Mucosa of stomach (tissue), 1 donor: Measurements from ENCODE around the gene LDLRAD3.

ENCODE experiments used
- H3K27me3 ChIP-seq: one replicate; pipeline ENCODE4 v1.7.0; 2013; ENCODE audit warnings: mild to moderate bottlenecking, low read length; ENCODE audit not compliant: control insufficient read depth, insufficient read depth
- H3K36me3 ChIP-seq: one replicate; pipeline ENCODE4 v1.7.0; 2013; ENCODE audit warnings: low read length; ENCODE audit not compliant: control insufficient read depth, insufficient read depth
- H3K4me1 ChIP-seq: one replicate; pipeline ENCODE4 v1.7.0; 2013; ENCODE audit warnings: mild to moderate bottlenecking, low read length; ENCODE audit not compliant: control insufficient read depth, insufficient read depth
- H3K4me3 ChIP-seq: one replicate; pipeline ENCODE4 v1.7.0; 2013; ENCODE audit warnings: low read length
- H3K9ac ChIP-seq: one replicate; pipeline ENCODE4 v1.7.0; 2013; ENCODE audit warnings: mild to moderate bottlenecking, low read length, moderate library complexity
- H3K9me3 ChIP-seq: one replicate; pipeline ENCODE4 v1.7.0; 2013; ENCODE audit warnings: mild to moderate bottlenecking, low read length, moderate library complexity; ENCODE audit not compliant: control insufficient read depth
- donor health status: Pancreatic carcinoma.

LDLRAD3 gene

GRCh38 chr11:36228689-36229088 lies 284.8 kb downstream of the LDLRAD3 start:
- H3K9me3 ChIP-seq = no peaks in the 10 kb centered on the region
- no peaks in the 10 kb centered on the region for H3K4me1 ChIP-seq
- H3K4me3 ChIP-seq = no peak overlapping the region
- H3K36me3 ChIP-seq = no peaks in the 10 kb centered on the region
- no peaks in the 10 kb centered on the region for H3K27me3 ChIP-seq
- no peak overlapping the region for H3K9ac ChIP-seq

GRCh38 chr11:36229091-36229705 lies 285.3 kb downstream of the LDLRAD3 start:
- Histone ChIP-seq H3K27me3 (no peaks in the 10 kb centered on the region), H3K36me3 (no peaks in the 10 kb centered on the region), H3K4me1 (no peaks in the 10 kb centered on the region), H3K9ac (no peak overlapping the region), H3K4me3 (no peak overlapping the region), H3K9me3 (no peaks in the 10 kb centered on the region)

GRCh38 chr11:36230779-36231699 lies 287.2 kb downstream of the LDLRAD3 start:
- H3K4me3 ChIP-seq = no peak overlapping the region
- H3K4me1 ChIP-seq = no peaks in the 10 kb centered on the region
- no peaks in the 10 kb centered on the region for H3K9me3 ChIP-seq
- no peaks in the 10 kb centered on the region for H3K36me3 ChIP-seq
- H3K27me3 ChIP-seq = no peaks in the 10 kb centered on the region
- no peak overlapping the region for H3K9ac ChIP-seq

- Histone ChIP-seq H3K36me3 (no peaks in the 10 kb centered on the region), H3K9ac (no peak overlapping the region), H3K4me1 (no peaks in the 10 kb centered on the region), H3K9me3 (no peaks in the 10 kb centered on the region), H3K27me3 (no peaks in the 10 kb centered on the region), H3K4me3 (no peak overlapping the region)
These were observed 289.3 kb downstream of the LDLRAD3 start for GRCh38 chr11:36233204-36233603.

GRCh38 chr11:36234825-36235224 lies 291.0 kb downstream of the LDLRAD3 start:
- H3K9me3 ChIP-seq = no peaks in the 10 kb centered on the region

GRCh38 chr11:36235750-36236149 lies 291.9 kb downstream of the LDLRAD3 start:
- no peak overlapping the region for H3K4me3 ChIP-seq
- H3K36me3 ChIP-seq = no peaks in the 10 kb centered on the region
- no peaks in the 10 kb centered on the region for H3K9me3 ChIP-seq
- no peaks in the 10 kb centered on the region for H3K27me3 ChIP-seq
- H3K4me1 ChIP-seq = no peaks in the 10 kb centered on the region
- H3K9ac ChIP-seq = no peak overlapping the region

More at GRCh38 chr11:36234825-36235224, 291.0 kb downstream of the LDLRAD3 start:
- no peaks in the 10 kb centered on the region for H3K36me3 ChIP-seq
- no peaks in the 10 kb centered on the region for H3K4me1 ChIP-seq
- no peaks in the 10 kb centered on the region for H3K27me3 ChIP-seq
- no peak overlapping the region for H3K9ac ChIP-seq
- no peak overlapping the region for H3K4me3 ChIP-seq

GRCh38 chr11:36237391-36237790 lies 293.5 kb downstream of the LDLRAD3 start:
- no peak overlapping the region for H3K4me3 ChIP-seq
- no peaks in the 10 kb centered on the region for H3K27me3 ChIP-seq
- no peak overlapping the region for H3K9ac ChIP-seq
- no peaks in the 10 kb centered on the region for H3K36me3 ChIP-seq
- H3K9me3 ChIP-seq = no peaks in the 10 kb centered on the region
- no peaks in the 10 kb centered on the region for H3K4me1 ChIP-seq

- Histone ChIP-seq H3K9me3 (no peaks in the 10 kb centered on the region), H3K4me3 (no peak overlapping the region), H3K4me1 (no peaks in the 10 kb centered on the region), H3K27me3 (no peaks in the 10 kb centered on the region), H3K9ac (no peak overlapping the region), H3K36me3 (no peaks in the 10 kb centered on the region)
These were observed 294.3 kb downstream of the LDLRAD3 start for GRCh38 chr11:36238036-36238631.

- no peaks in the 10 kb centered on the region for H3K4me1 ChIP-seq
These were observed 295.0 kb downstream of the LDLRAD3 start for GRCh38 chr11:36238881-36239280.

GRCh38 chr11:36239636-36240035 lies 295.8 kb downstream of the LDLRAD3 start:
- no peaks in the 10 kb centered on the region for H3K9me3 ChIP-seq
- H3K4me3 ChIP-seq = no peak overlapping the region
- H3K36me3 ChIP-seq = no peaks in the 10 kb centered on the region
- H3K9ac ChIP-seq = no peak overlapping the region
- no peaks in the 10 kb centered on the region for H3K27me3 ChIP-seq
- no peaks in the 10 kb centered on the region for H3K4me1 ChIP-seq

More at GRCh38 chr11:36238881-36239280, 295.0 kb downstream of the LDLRAD3 start:
- Histone ChIP-seq H3K9me3 (no peaks in the 10 kb centered on the region), H3K9ac (no peak overlapping the region), H3K4me3 (no peak overlapping the region), H3K27me3 (no peaks in the 10 kb centered on the region), H3K36me3 (no peaks in the 10 kb centered on the region)

GRCh38 chr11:36240173-36240572 lies 296.3 kb downstream of the LDLRAD3 start:
- H3K27me3 ChIP-seq = no peaks in the 10 kb centered on the region
- no peak overlapping the region for H3K4me3 ChIP-seq
- H3K4me1 ChIP-seq = no peaks in the 10 kb centered on the region
- no peaks in the 10 kb centered on the region for H3K36me3 ChIP-seq
- H3K9ac ChIP-seq = no peak overlapping the region
- no peaks in the 10 kb centered on the region for H3K9me3 ChIP-seq

- Histone ChIP-seq H3K36me3 (no peaks in the 10 kb centered on the region), H3K9ac (no peak overlapping the region), H3K27me3 (no peaks in the 10 kb centered on the region), H3K4me3 (no peak overlapping the region), H3K9me3 (no peaks in the 10 kb centered on the region), H3K4me1 (no peaks in the 10 kb centered on the region)
These were observed 296.9 kb downstream of the LDLRAD3 start for GRCh38 chr11:36240801-36241200.
